Chondrocyte (in vitro differentiated cells): ENCODE results near the gene OAT. TPM values are rescaled to one million over a fixed set of nuclear protein-coding genes. Genes with fewer than 3 reads are reported as not detected.

Experiments used
- DNase-seq: peaks from one replicate; pipeline ENCODE4 v3.0.0; 2021; ENCODE audit warnings: mixed read lengths, low spot score
- H3K27ac Mint-ChIP-seq: one replicate; pipeline ENCODE4 v1.8.0; 2021; ENCODE audit warnings: mild to moderate bottlenecking, moderate library complexity, mixed read lengths; ENCODE audit not compliant: unreplicated experiment
- H3K27me3 Mint-ChIP-seq: 2 replicates; pipeline ENCODE4 v1.8.0; 2021; ENCODE audit warnings: low read depth, mixed read lengths
- H3K36me3 Mint-ChIP-seq: 2 replicates; pipeline ENCODE4 v1.8.0; 2021; ENCODE audit warnings: low read depth, mixed read lengths
- H3K4me1 Mint-ChIP-seq: 2 replicates; pipeline ENCODE4 v1.8.0; 2021; ENCODE audit warnings: low read depth, mild to moderate bottlenecking, mixed read lengths
- H3K4me3 Mint-ChIP-seq: one replicate; pipeline ENCODE4 v1.8.0; 2021; ENCODE audit warnings: mild to moderate bottlenecking, moderate library complexity, mixed read lengths; ENCODE audit not compliant: unreplicated experiment
- H3K9me3 Mint-ChIP-seq: 2 replicates; pipeline ENCODE4 v1.8.0; 2021; ENCODE audit warnings: low read depth, mixed read lengths
- long read RNA-seq: library from polyadenylated mRNA; stranded (forward); transcript quantifications from one replicate; pipeline ENCODE4 v2.0.0, GENCODE V29; 2021
- total RNA-seq: library from RNA; stranded (reverse); gene quantifications from 3 replicates; pipeline ENCODE4 v1.2.1, GENCODE V29; 2021
- TF ChIP-seq, protein P1 (sequence below): fragments of 200-600 bp; sonication (generic); IDR thresholded peaks from 2 replicates; pipeline ENCODE4 v1.5.0; 2021; ENCODE audit warnings: antibody characterized with exemption, mild to moderate bottlenecking, moderate library complexity

OAT gene
- total RNA-seq = 151 to 183 TPM (median 152 TPM) in 3 replicates
- long read RNA-seq, transcript OAT-208 (9 exons, 1,864 nt) = minor isoform, 8 of 333 reads
- long read RNA-seq, transcript OAT-201 (10 exons, 2,048 nt) = major isoform, 297 of 333 reads
- long read RNA-seq, partial matches to known transcripts = 7 of 333 reads
- long read RNA-seq, other reads (novel, unspliced or antisense) = 21 of 333 reads

DNA sequence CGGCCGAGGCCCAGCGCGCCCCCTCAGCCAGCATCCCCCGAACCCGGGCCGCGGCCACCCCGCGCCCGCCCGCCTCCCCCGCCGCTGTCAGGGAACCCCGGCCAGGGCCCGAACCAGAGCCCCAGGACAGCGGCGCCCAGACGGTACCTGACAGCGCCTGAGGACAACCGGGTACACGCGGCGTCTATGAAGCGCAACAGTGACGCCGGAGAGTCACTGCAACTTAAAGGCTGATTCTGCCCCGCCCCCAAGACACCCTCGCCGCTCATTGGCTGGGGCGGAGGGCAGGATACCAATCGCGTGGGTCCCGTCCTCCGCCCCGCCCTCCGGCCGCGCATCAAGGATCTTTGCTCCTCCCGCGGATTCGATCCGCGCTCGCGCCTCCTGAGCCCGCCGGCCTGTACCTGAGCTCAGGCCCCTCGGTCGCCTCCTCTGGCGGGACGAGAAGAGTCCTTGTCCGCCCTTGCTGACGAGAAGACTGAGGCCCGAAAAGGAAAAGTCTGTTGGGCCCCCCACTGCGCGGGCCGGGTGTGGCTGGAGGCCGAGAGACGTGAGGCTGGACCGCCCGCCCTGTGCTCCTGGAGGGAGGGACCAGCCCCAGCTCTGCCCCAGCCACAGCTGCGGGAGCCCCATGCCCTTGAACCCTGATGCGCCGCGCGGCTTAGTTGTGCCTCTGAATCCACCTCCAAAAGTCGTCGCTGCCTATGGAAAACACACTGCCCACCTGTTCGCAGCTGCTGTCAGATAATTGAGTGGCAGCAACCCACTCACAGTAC, at the start of gene OAT:
Gene OAT, minus strand, starts transcription at position 198 of the 776 bp plus-strand sequence. CDS start 6,752 bp downstream, outside the sequence.
- H3K9me3 Mint-ChIP-seq = no peaks in the 10 kb centered on the region
- TF ChIP-seq, protein P1, sequence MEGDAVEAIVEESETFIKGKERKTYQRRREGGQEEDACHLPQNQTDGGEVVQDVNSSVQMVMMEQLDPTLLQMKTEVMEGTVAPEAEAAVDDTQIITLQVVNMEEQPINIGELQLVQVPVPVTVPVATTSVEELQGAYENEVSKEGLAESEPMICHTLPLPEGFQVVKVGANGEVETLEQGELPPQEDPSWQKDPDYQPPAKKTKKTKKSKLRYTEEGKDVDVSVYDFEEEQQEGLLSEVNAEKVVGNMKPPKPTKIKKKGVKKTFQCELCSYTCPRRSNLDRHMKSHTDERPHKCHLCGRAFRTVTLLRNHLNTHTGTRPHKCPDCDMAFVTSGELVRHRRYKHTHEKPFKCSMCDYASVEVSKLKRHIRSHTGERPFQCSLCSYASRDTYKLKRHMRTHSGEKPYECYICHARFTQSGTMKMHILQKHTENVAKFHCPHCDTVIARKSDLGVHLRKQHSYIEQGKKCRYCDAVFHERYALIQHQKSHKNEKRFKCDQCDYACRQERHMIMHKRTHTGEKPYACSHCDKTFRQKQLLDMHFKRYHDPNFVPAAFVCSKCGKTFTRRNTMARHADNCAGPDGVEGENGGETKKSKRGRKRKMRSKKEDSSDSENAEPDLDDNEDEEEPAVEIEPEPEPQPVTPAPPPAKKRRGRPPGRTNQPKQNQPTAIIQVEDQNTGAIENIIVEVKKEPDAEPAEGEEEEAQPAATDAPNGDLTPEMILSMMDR = peak; percentile 22
- H3K36me3 Mint-ChIP-seq = no peaks in the 10 kb centered on the region
- peak within 1 kb of the TSS; percentile 92 for H3K27ac Mint-ChIP-seq
- H3K27me3 Mint-ChIP-seq = peaks cover 13% of the 10 kb centered on the region
- peak within 1 kb of the TSS; percentile 89 for H3K4me3 Mint-ChIP-seq
- DNase-seq = peak; percentile 98
- H3K4me1 Mint-ChIP-seq = peaks cover 39% of the 10 kb centered on the region

DNA sequence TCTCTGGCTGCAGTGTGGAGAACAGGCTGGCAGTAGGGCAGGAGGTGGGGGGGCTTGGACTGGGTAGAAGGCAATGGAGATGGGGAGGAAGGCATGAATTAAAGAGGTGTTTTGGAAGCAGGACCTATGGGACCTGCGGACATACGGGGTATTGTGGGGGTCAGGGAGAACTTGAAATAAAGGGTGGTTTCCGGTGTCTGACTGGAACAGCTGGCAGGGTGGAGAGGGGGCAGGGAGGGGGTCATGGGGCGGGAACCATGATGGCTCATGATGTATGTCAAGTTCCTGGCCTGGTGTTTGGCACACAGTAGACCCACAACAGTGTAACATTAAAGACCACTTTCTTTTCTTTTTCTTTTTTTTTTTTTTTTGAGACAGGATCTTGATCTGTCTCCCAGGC, 48.4 kb upstream of the OAT start:
- Mint-ChIP-seq H3K36me3 (no peaks in the 10 kb centered on the region), H3K4me1 (peaks cover 11% of the 10 kb centered on the region), H3K4me3 (no peak overlapping the region), H3K27me3 (no peaks in the 10 kb centered on the region), H3K27ac (no peak overlapping the region), H3K9me3 (no peaks in the 10 kb centered on the region)
- TF ChIP-seq, protein P1 = no peak
- DNase-seq = no peak

DNA sequence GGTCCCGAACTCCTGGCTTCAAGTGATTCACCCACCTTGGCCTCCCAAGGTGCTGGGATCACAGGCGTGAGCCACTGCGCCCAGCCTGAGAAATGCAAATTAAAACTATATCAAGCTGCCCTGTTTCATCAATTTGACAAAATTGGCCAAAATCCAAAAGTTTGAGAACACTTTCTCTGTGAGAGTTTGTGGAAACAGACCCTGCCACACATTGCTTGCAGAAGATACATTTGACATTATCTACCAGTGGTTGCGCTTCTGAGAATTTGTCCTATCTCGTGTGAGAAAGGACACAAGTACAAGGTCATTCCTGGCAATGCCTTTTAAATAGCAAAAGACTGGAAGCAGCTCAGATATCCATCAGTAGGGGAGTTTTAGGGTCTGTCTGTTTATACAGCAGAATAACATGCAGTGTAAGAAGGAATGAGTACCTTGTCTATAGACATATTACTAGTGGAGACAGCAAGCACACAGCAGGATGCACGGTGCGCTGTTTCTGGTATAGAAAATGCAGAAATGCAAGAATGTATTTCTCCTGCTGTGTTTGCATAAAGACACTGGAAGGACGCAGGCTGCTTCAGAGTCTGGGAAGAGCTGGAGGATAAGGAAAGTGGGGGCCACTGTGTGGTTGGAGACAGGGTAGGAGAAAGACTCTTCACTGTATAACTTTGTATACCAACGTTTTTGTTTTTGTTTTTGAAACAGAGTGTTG, 47.2 kb upstream of the OAT start:
- TF ChIP-seq, protein P1 = no peak
- H3K4me3 Mint-ChIP-seq = no peak overlapping the region
- no peaks in the 10 kb centered on the region for H3K9me3 Mint-ChIP-seq
- no peaks in the 10 kb centered on the region for H3K27me3 Mint-ChIP-seq
- DNase-seq = no peak
- H3K36me3 Mint-ChIP-seq = no peaks in the 10 kb centered on the region
- H3K4me1 Mint-ChIP-seq = peaks cover 16% of the 10 kb centered on the region
- no peak overlapping the region for H3K27ac Mint-ChIP-seq

DNA sequence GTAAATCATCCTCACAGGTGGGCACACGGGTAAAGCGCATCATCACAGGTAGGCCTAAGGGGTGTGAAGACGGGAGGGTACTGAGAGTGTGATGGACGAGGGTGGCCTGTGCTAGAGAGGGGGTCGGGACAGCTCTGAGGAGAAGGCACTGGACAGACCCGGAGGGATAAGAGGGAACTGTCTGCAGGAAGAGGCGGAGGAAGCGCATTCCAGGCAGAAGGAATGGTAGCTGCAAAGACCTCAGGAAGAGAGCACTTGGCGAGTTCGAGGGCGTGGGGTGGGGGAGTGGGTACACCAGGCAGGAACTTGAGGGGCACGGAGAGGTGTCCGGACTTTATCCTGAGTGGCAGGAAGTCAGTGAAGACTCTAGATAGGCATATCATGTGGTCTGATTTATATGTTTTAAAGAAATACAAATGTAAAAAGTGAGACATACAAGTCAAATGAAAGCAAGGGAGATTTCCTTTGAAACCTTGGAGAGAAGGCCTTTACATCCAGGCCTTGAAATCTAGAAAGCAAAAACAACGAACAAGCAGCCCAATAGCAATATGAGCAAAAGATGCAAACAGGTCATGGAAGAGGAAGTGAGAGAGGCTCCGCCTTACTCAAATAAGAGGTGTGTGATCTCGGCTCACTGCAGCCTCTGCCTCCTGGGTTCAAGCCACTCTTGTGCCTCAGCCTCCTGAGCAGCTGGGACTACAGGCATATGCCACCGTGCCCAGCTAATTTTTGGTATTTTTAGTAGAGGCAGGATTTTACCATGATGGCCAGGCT, 46.5 kb upstream of the OAT start:
- no peaks in the 10 kb centered on the region for H3K27me3 Mint-ChIP-seq
- H3K36me3 Mint-ChIP-seq = no peaks in the 10 kb centered on the region
- peaks cover 16% of the 10 kb centered on the region for H3K4me1 Mint-ChIP-seq
- DNase-seq = no peak
- H3K4me3 Mint-ChIP-seq = no peak overlapping the region
- TF ChIP-seq, protein P1 = no peak
- no peaks in the 10 kb centered on the region for H3K9me3 Mint-ChIP-seq
- no peak overlapping the region for H3K27ac Mint-ChIP-seq
